Transverse colon (tissue), 4 donors: Measurements from ENCODE around the gene SHC3. TPM values are rescaled to one million over a fixed set of nuclear protein-coding genes. Genes with fewer than 3 reads are reported as not detected.

Experiments
- DNase-seq: peaks from one replicate; pipeline ENCODE4 v3.0.0-alpha.2; 2019
- H3K27ac ChIP-seq, 4 donors: fragments of 200-600 bp; sonication (generic); 2 replicates each; pipeline ENCODE4 v1.5.1; 2016 to 2018; ENCODE audit warnings: inconsistent platforms in 4 of 4
- H3K27me3 ChIP-seq: fragments of 200-600 bp; sonication (generic); 2 replicates; pipeline ENCODE4 v1.5.1; 2017; ENCODE audit warnings: inconsistent platforms
- H3K36me3 ChIP-seq, 4 donors: fragments of 200-600 bp; sonication (generic); 2 replicates each; pipeline ENCODE4 v1.5.1; 2017 to 2019; ENCODE audit warnings: inconsistent platforms in 4 of 4
- H3K4me1 ChIP-seq, 4 donors: fragments of 200-600 bp; sonication (generic); 2 replicates each; pipeline ENCODE4 v1.5.1; 2017 to 2020; ENCODE audit warnings: inconsistent platforms in 4 of 4
- H3K4me3 ChIP-seq, 4 donors: fragments of 200-600 bp; sonication (generic); 1 replicate in 1 of 4; 2 replicates in 3 of 4; pipeline versions ENCODE4 v1.5.1 to v1.6.1; 2017 to 2019; ENCODE audit warnings: inconsistent platforms in 4 of 4
- H3K9me3 ChIP-seq, 2 donors: fragments of 200-600 bp; sonication (generic); 2 replicates each; pipeline ENCODE4 v1.5.1; 2017 to 2019; ENCODE audit warnings: inconsistent platforms in 2 of 2
- CTCF ChIP-seq, 5 experiments: fragments of 200-600 bp in 3 of 5; fragments of 450-650 bp in 2 of 5; sonication (generic) in 3 of 5; IDR thresholded peaks; 1 replicate in 2 of 5; 2 replicates in 3 of 5; pipeline ENCODE4 v1.5.1; 2016 to 2017; ENCODE audit warnings: antibody characterized with exemption in 5 of 5, inconsistent platforms in 3 of 5, mild to moderate bottlenecking in 2 of 5, moderate library complexity in 1 of 5
- EP300 ChIP-seq: sonication (generic); formaldehyde crosslinking; IDR thresholded peaks from one replicate; pipeline ENCODE4 v1.6.1; 2017; ENCODE audit warnings: antibody characterized with exemption, low read depth
- POLR2A ChIP-seq: fragments of 450-650 bp; IDR thresholded peaks from one replicate; pipeline ENCODE4 v1.6.1; 2016; ENCODE audit warnings: antibody characterized with exemption, mild to moderate bottlenecking, moderate library complexity
- POLR2AphosphoS5 ChIP-seq, 3 donors: sonication (generic); formaldehyde crosslinking; IDR thresholded peaks; one replicate each; pipeline ENCODE4 v1.6.1; 2016; ENCODE audit warnings: antibody characterized with exemption in 3 of 3
- WGBS, 2 donors: methylation state at CpG; one replicate each; pipeline ENCODE4 v1.1.5; 2018; ENCODE audit warnings: low coverage in 1 of 2; 5-methylcytosine and 5-hydroxymethylcytosine counted together
- in situ Hi-C, 4 donors: fragments of 200-750 bp; cut with MboI; loops; one replicate each; pipeline versions ENCODE4 v1.15.0 to v1.15.1; 2017; ENCODE audit warnings: low sequenced_read_pairs in 3 of 4, low pct_ligation_motif_present in 1 of 4, low pct_unique_long_range_greater_than_20kb in 1 of 4
- intact Hi-C: fragments of 100-400 bp; cut with DNase I; formaldehyde crosslinking; loops from one replicate; pipeline ENCODE4 v1.15.1; 2023; ENCODE audit warnings: low total_unique reads
- total RNA-seq, 4 donors: library from RNA; depleted of rRNA; stranded (reverse); fragments of >200 nt; gene quantifications; one replicate each; pipeline ENCODE4 v1.1.0, GENCODE V29; 2016

The SHC3 gene
- total RNA-seq, 4 donors from 2014 or later = 1.1 to 4.8 (median 2.7) TPM

GRCh38 chr9:89006996-89007967 lies 171.3 kb downstream of the SHC3 start:
- WGBS, 2 donors = 51 to 79% methylated on average over 5 to 9 of the region's 9 CpGs
- Histone ChIP-seq H3K27me3 (no peaks in the 10 kb centered on the region), H3K36me3 (no peaks in the 10 kb centered on the region), H3K4me3 (no peak overlapping the region), H3K4me1 (no peaks in the 10 kb centered on the region), H3K27ac (no peak overlapping the region), H3K9me3 (no peaks in the 10 kb centered on the region)
- no peak for TF ChIP-seq CTCF (IDR thresholded peaks at IDR 0.05)
- no peak for TF ChIP-seq POLR2AphosphoS5 (IDR thresholded peaks at IDR 0.05)
- TF ChIP-seq POLR2A = no peak
- TF ChIP-seq EP300 = no peak
- in situ Hi-C loops (loop anchor here in 3 of 4 donors (10.0 to 25.0 kb wide), 3 partner anchors 412 to 1320 kb away; no protein-coding TSS in a partner anchor), intact Hi-C loops (no loop called here)
- no peak for DNase-seq

GRCh38 chr9:89006267-89006666 lies 172.4 kb downstream of the SHC3 start:
- in situ Hi-C loops = loop anchor here in 3 of 4 donors (10.0 to 25.0 kb wide), 3 partner anchors 411 to 1319 kb away; no protein-coding TSS in a partner anchor
- DNase-seq = no peak
- H3K27me3 ChIP-seq = no peaks in the 10 kb centered on the region
- H3K9me3 ChIP-seq = no peaks in the 10 kb centered on the region
- WGBS, 2 donors = 16 to 23% methylated on average over 2 of the region's 2 CpGs
- H3K4me1 ChIP-seq = peaks cover 0 to 1% (median under 1%) of the 10 kb centered on the region in 4 donors
- intact Hi-C loops = no loop called here
- TF ChIP-seq POLR2AphosphoS5 (IDR thresholded peaks at IDR 0.05) (no peak), CTCF (IDR thresholded peaks at IDR 0.05) (no peak), POLR2A (no peak), EP300 (no peak)
- no peak overlapping the region for H3K4me3 ChIP-seq
- no peaks in the 10 kb centered on the region for H3K36me3 ChIP-seq
- no peak overlapping the region for H3K27ac ChIP-seq

DNA sequence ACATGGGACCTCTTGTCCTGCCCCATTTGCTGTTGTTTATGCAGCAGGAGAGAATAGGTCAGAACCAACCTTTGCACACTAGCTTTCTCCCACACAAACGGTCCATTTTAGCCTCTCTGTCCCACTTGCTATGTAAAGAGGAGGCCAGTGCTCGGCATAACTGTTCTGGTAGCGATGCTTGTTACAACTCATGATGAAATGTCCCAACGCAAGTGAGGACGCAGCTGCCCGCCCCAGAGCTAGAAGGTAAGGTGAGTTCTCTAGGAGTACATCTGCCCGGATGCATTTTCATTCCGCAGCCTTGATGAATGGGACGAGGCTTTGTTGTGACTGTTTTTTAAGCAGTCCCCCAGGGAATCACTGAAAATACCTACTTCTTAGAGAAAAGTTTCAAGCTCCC lies 173.3 kb downstream of the SHC3 start:
- H3K4me3 ChIP-seq = no peak overlapping the region
- no peaks in the 10 kb centered on the region for H3K9me3 ChIP-seq
- TF ChIP-seq CTCF (IDR thresholded peaks at IDR 0.05) (no peak), EP300 (no peak)
- WGBS, 2 donors = 80 to 87% methylated on average over 1 to 9 of the region's 9 CpGs
- in situ Hi-C loops = loop anchor here in 3 of 4 donors (10.0 to 25.0 kb wide), 3 partner anchors 411 to 1318 kb away; no protein-coding TSS in a partner anchor
- intact Hi-C loops = no loop called here
- no peaks in the 10 kb centered on the region for H3K27me3 ChIP-seq
- H3K4me1 ChIP-seq = peaks cover 5 to 11% (median 6%) of the 10 kb centered on the region in 4 donors
- no peaks in the 10 kb centered on the region for H3K36me3 ChIP-seq
- no peak for DNase-seq
- H3K27ac ChIP-seq = no peak overlapping the region

- no peaks in the 10 kb centered on the region for H3K36me3 ChIP-seq
- no peaks in the 10 kb centered on the region for H3K27me3 ChIP-seq
- no peaks in the 10 kb centered on the region for H3K9me3 ChIP-seq
- in situ Hi-C loops (loop anchor here (5.0 to 25.0 kb wide), 4 partner anchors 408 to 1316 kb away; no protein-coding TSS in a partner anchor), intact Hi-C loops (no loop called here)
- no peak overlapping the region for H3K4me3 ChIP-seq
- TF ChIP-seq POLR2AphosphoS5 (IDR thresholded peaks at IDR 0.05) = no peak
- no peak overlapping the region for H3K27ac ChIP-seq
- no peak for DNase-seq
- WGBS, 2 donors = 77 to 85% methylated on average over 3 to 6 of the region's 6 CpGs
- H3K4me1 ChIP-seq = peaks cover 7 to 24% (median 11%) of the 10 kb centered on the region in 4 donors
Observed at GRCh38 chr9:89002987-89003386, 175.6 kb downstream of the SHC3 start.
